Lower leg skin (tissue), 4 donors: ENCODE data around the gene CD300LD. TPM values are rescaled to one million over a fixed set of nuclear protein-coding genes. Genes with fewer than 3 reads are reported as not detected.
A peak's percentile ranks its signal among the peaks of the same experiment; 100 is the strongest.

Experiments used
- DNase-seq, 2 donors: peaks; one replicate each; pipeline ENCODE4 v3.0.0-alpha.2; 2019; ENCODE audit warnings: low spot score in 2 of 2
- H3K4me3 ChIP-seq: fragments of 200-600 bp; sonication (generic); 2 replicates; pipeline ENCODE4 v1.5.1; 2017; ENCODE audit warnings: mild to moderate bottlenecking, low read depth; ENCODE audit not compliant: poor library complexity, severe bottlenecking
- CTCF ChIP-seq, 3 donors: fragments of 450-650 bp; IDR thresholded peaks; one replicate each; pipeline ENCODE4 v1.5.1; 2016; ENCODE audit warnings: antibody characterized with exemption in 3 of 3, mild to moderate bottlenecking in 3 of 3, moderate library complexity in 2 of 3
- POLR2A ChIP-seq, 2 donors: fragments of 450-650 bp; IDR thresholded peaks; one replicate each; pipeline ENCODE4 v1.6.1; 2016 to 2017; ENCODE audit warnings: antibody characterized with exemption in 2 of 2, mild to moderate bottlenecking in 1 of 2, moderate library complexity in 1 of 2
- WGBS, 2 donors: methylation state at CpG; one replicate each; pipeline ENCODE4 v1.1.5; 2018; 5-methylcytosine and 5-hydroxymethylcytosine counted together
- intact Hi-C: fragments of 100-400 bp; cut with DNase I; formaldehyde crosslinking; loops from one replicate; pipeline ENCODE4 v1.15.0; 2023; ENCODE audit warnings: low total_unique reads
- total RNA-seq, 4 donors: library from RNA; depleted of rRNA; stranded (reverse); fragments of >200 nt; gene quantifications; one replicate each; pipeline ENCODE4 v1.1.0, GENCODE V29; 2016

CD300LD gene
- total RNA-seq, 4 donors from 2014 or later = not detected

GRCh38 chr17:74536890-74537289 lies 55.2 kb downstream of the CD300LD start:
- no peak overlapping the region for H3K4me3 ChIP-seq
- intact Hi-C loops = no loop called here
- WGBS, 2 donors = 76% methylated on average over 3 of the region's 3 CpGs
- DNase-seq = no peak
- TF ChIP-seq CTCF (IDR thresholded peaks at IDR 0.05) = no peak
- TF ChIP-seq POLR2A (IDR thresholded peaks at IDR 0.05) = no peak

GRCh38 chr17:74532115-74532514 lies 60.0 kb downstream of the CD300LD start:
- TF ChIP-seq POLR2A (IDR thresholded peaks at IDR 0.05) = no peak
- no peak for TF ChIP-seq CTCF (IDR thresholded peaks at IDR 0.05)
- intact Hi-C loops = no loop called here
- H3K4me3 ChIP-seq = no peak overlapping the region
- WGBS, 2 donors = 54 to 61% methylated on average over 10 of the region's 10 CpGs
- DNase-seq = peak; percentile 69 to 88

- peak in 1 of 2 donors; percentile 50 for DNase-seq
- WGBS, 2 donors = 55 to 65% methylated on average over 10 of the region's 10 CpGs
- no peak within 1 kb of the TSS for H3K4me3 ChIP-seq
- TF ChIP-seq POLR2A (IDR thresholded peaks at IDR 0.05) = no peak
- TF ChIP-seq CTCF (IDR thresholded peaks at IDR 0.05) = no peak
- intact Hi-C loops = no loop called here
Measured at GRCh38 chr17:74531231-74531761, 60.8 kb downstream of the CD300LD start, which contains the start of gene CD300LB. TSS of gene CD300LB (minus strand) at chr17:74531475. CDS start at chr17:74531350, 125 bp downstream.

- TF ChIP-seq POLR2A (IDR thresholded peaks at IDR 0.05) (no peak), CTCF (IDR thresholded peaks at IDR 0.05) (no peak)
- intact Hi-C loops = no loop called here
- peak in 1 of 2 donors; percentile 56 for DNase-seq
- WGBS, 2 donors = 72 to 78% methylated on average over 5 of the region's 5 CpGs
- no peak overlapping the region for H3K4me3 ChIP-seq
Measured at GRCh38 chr17:74530831-74531150, 61.3 kb downstream of the CD300LD start.

Other genes with a start within 250 kb of the CD300LD start
- gene BTBD17, start 230.4 kb downstream of the CD300LD start, total RNA-seq = under 1 TPM in 1 of 4 donors, not detected in 3; 0.22 TPM
- gene GPR142, start 224.8 kb downstream of the CD300LD start, total RNA-seq = not detected
- 100 to 1,000 TPM in 2 of 4 donors, 10 to 100 TPM in 2; 80.3 to 147 (median 99.1) TPM for gene GPRC5C, start 160.2 kb downstream of the CD300LD start, total RNA-seq
- gene CD300A, start 125.6 kb downstream of the CD300LD start, total RNA-seq = 10 to 100 TPM in 2 of 4 donors, 1 to 10 TPM in 2; 5.5 to 13.0 (median 8.7) TPM
- gene CD300LB, start 60.8 kb downstream of the CD300LD start, total RNA-seq = 1 to 10 TPM in 1 of 4 donors, under 1 TPM in 2, not detected in 1; 0.12 to 1.3 (median 0.55) TPM
- 1 to 10 TPM in 2 of 4 donors, under 1 TPM in 2; 0.15 to 1.5 (median 0.75) TPM for gene CD300C, start 46.2 kb downstream of the CD300LD start, total RNA-seq
- gene CD300H, start 24.8 kb downstream of the CD300LD start, total RNA-seq = not detected
- under 1 TPM in 2 of 4 donors, not detected in 2; 0.37 to 0.45 TPM for gene CD300E, start 31.5 kb upstream of the CD300LD start, total RNA-seq
- gene CD300LF, start 120.6 kb upstream of the CD300LD start, total RNA-seq = under 1 TPM in 2 of 4 donors, not detected in 2; 0.13 to 0.27 TPM
- gene RAB37, start 145.0 kb upstream of the CD300LD start, total RNA-seq = 1 to 10 TPM in 1 of 4 donors, under 1 TPM in 1, not detected in 2; 0.57 to 1.7 TPM
- gene NHERF1, start 156.3 kb upstream of the CD300LD start, total RNA-seq = 10 to 100 TPM; 47.6 to 67.7 (median 58.6) TPM
- gene NAT9, start 184.1 kb upstream of the CD300LD start, total RNA-seq = 10 to 100 TPM; 14.3 to 26.6 (median 18.1) TPM